Neural crest cell (in vitro differentiated cells): ENCODE data around the gene SH2B2. TPM values are rescaled to one million over a fixed set of nuclear protein-coding genes. Genes with fewer than 3 reads are reported as not detected.
"Not testable (repeated sequence)": the region's sequence is repeated elsewhere in the genome, so short reads cannot be mapped to it uniquely, and the experiment has no call there.

Experiments used
- DNase-seq: peaks from one replicate; pipeline ENCODE4 v3.0.0; 2021; ENCODE audit warnings: low read depth, mixed read lengths, low spot score
- H3K27ac Mint-ChIP-seq: one replicate; pipeline ENCODE4 v1.8.0; 2021; ENCODE audit warnings: mild to moderate bottlenecking, mixed read lengths; ENCODE audit not compliant: unreplicated experiment
- H3K27me3 Mint-ChIP-seq: 2 replicates; pipeline ENCODE4 v1.8.0; 2021; ENCODE audit warnings: low read depth, mild to moderate bottlenecking, mixed read lengths
- H3K36me3 Mint-ChIP-seq: 2 replicates; pipeline ENCODE4 v1.8.0; 2021; ENCODE audit warnings: low read depth, mild to moderate bottlenecking, mixed read lengths
- H3K4me1 Mint-ChIP-seq: 2 replicates; pipeline ENCODE4 v1.8.0; 2021; ENCODE audit warnings: mixed read lengths
- H3K4me3 Mint-ChIP-seq: one replicate; pipeline ENCODE4 v1.8.0; 2021; ENCODE audit warnings: mild to moderate bottlenecking, mixed read lengths
- H3K9me3 Mint-ChIP-seq: 2 replicates; pipeline ENCODE4 v1.8.0; 2021; ENCODE audit warnings: mixed read lengths
- CTCF ChIP-seq: fragments of 200-600 bp; sonication (generic); conservative IDR thresholded peaks from 2 replicates; pipeline ENCODE4 v1.5.0; 2021; ENCODE audit warnings: antibody characterized with exemption, mild to moderate bottlenecking
- total RNA-seq: library from RNA; stranded (reverse); gene quantifications from 2 replicates; pipeline ENCODE4 v1.2.1, GENCODE V29; 2021

SH2B2 gene
- total RNA-seq, 1 donor from 2014 or later = 16.4 TPM

DNA sequence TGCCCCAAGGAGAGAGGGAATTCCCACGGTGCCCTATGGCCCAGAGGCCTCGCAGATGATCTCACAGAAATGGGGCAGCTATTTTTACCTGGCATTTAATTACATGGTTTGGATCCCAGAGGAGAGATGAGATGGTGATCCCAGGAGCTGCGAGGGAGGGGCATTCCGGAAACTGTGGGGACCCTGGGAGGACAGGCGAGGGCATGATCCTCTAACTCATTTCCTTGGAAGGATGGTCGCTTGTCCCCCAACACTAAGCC, 9.4 kb downstream of the SH2B2 start:
- H3K27me3 Mint-ChIP-seq = no peaks in the 10 kb centered on the region
- H3K27ac Mint-ChIP-seq = no peak overlapping the region
- no peak for DNase-seq
- H3K9me3 Mint-ChIP-seq = no peaks in the 10 kb centered on the region
- H3K36me3 Mint-ChIP-seq = no peaks in the 10 kb centered on the region
- peaks cover 23% of the 10 kb centered on the region for H3K4me1 Mint-ChIP-seq
- H3K4me3 Mint-ChIP-seq = no peak overlapping the region
- TF ChIP-seq CTCF = no peak

DNA sequence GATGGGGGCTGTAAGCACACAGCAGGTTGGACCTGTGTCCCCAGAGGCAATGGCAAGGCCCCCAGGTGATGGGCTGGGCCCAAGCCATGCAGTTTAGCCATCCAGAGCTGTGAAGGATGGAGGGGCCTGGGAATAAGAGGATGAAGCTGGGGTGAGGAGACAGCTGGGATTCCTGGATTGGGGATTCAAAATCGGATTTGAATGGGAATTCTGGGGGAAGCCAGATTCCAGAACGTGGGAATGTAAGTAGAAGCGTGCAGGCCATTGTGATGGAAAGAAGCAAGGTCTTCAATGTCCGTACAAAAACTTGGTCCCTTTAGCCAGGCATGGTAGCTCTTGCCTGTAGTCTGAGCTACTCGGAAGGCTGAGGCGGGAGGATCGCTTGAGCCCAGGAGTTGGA, 9.8 kb downstream of the SH2B2 start:
- DNase-seq = no peak
- Mint-ChIP-seq H3K9me3 (no peaks in the 10 kb centered on the region), H3K27ac (no peak overlapping the region), H3K4me1 (peaks cover 23% of the 10 kb centered on the region), H3K36me3 (no peaks in the 10 kb centered on the region), H3K27me3 (no peaks in the 10 kb centered on the region), H3K4me3 (no peak overlapping the region)
- no peak for TF ChIP-seq CTCF

DNA sequence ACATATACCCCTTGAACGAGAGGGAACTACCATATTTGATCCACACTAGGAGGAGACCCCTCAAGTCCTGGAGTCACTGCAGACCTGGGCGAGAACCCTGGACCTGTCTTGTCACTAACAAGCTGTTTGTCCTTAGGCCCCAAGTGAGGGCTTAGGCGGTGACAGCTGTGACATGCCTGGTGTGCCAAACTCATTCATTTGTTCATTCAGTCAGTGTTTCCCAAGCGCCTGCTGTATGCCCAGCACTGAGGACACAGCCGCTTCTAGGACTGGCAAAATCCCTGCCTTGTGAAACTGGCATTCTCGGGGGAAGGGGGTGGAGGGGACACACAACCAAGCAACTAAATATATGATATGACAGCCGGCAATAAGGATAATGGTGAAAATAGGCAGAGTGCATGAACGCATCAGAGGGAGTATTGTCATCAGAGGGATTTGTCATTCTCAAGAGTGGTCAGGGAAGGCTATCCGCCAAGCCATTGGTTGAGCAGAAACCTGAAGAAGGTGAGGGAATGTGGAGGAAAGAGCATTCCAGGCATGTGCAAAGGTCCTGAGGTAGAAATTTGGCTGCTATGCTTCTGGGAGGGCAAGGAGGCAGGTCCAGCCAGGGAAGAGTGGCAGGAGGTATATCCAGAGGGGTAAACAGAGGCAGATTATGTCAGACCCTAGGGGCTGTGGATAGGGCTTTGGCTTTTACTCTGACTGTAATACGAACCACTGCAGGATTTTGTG, 11.0 kb downstream of the SH2B2 start:
- Mint-ChIP-seq H3K4me1 (peaks cover 23% of the 10 kb centered on the region), H3K27me3 (no peaks in the 10 kb centered on the region), H3K4me3 (no peak overlapping the region), H3K27ac (no peak overlapping the region), H3K9me3 (no peaks in the 10 kb centered on the region), H3K36me3 (no peaks in the 10 kb centered on the region)
- DNase-seq = no peak
- no peak for TF ChIP-seq CTCF

- DNase-seq = peak; percentile 49
- Mint-ChIP-seq H3K36me3 (no peaks in the 10 kb centered on the region), H3K27ac (no peak overlapping the region), H3K27me3 (no peaks in the 10 kb centered on the region), H3K4me3 (no peak overlapping the region), H3K4me1 (peaks cover 10% of the 10 kb centered on the region), H3K9me3 (no peaks in the 10 kb centered on the region)
- peak; percentile 44 for TF ChIP-seq CTCF
Measured at GRCh38 chr7:102300643-102301221, 14.1 kb downstream of the SH2B2 start.

GRCh38 chr7:102301367-102301766, 14.7 kb downstream of the SH2B2 start:
- DNase-seq, H3K36me3 Mint-ChIP-seq, H3K9me3 Mint-ChIP-seq, H3K4me1 Mint-ChIP-seq, H3K4me3 Mint-ChIP-seq, H3K27me3 Mint-ChIP-seq: not testable (repeated sequence)
- H3K27ac Mint-ChIP-seq = peak overlapping the region; percentile 12

DNA sequence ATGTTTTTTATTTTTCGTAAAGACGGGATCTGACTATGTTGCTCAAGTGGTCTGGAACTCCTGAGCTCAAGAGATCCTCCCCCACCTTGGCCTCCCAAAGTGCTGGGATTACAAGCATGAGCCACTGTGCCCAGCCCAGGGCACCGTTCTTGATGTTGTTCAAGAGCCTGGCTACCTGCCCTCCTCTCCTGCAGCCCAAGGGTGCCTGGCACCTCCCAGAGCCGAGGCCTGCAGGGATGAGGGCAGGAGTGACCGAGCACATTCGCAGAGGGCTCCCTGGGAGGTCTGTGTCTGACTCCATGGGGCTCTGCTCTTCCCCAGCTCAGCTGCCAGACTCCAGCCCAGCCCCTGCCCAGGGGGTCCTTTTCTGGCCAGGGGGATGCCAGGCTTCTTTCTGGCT, 15.4 kb downstream of the SH2B2 start:
- H3K27ac Mint-ChIP-seq = no peak overlapping the region
- no peaks in the 10 kb centered on the region for H3K27me3 Mint-ChIP-seq
- TF ChIP-seq CTCF = no peak
- H3K4me1 Mint-ChIP-seq = peaks cover 7% of the 10 kb centered on the region
- H3K9me3 Mint-ChIP-seq = no peaks in the 10 kb centered on the region
- no peak overlapping the region for H3K4me3 Mint-ChIP-seq
- no peak for DNase-seq
- no peaks in the 10 kb centered on the region for H3K36me3 Mint-ChIP-seq
